HG03469 (cell line): ENCODE measurements around the gene GCN1.
"Not testable (repeated sequence)": the region's sequence is repeated elsewhere in the genome, so short reads cannot be mapped to it uniquely, and the experiment has no call there.

Experiments used
- ATAC-seq: cut with Tn5 transposase; IDR thresholded peaks from one replicate; pipeline ENCODE4 v1.9.1; 2021; ENCODE audit warnings: mild to moderate bottlenecking, moderate library complexity, moderate number of reproducible peaks; ENCODE audit not compliant: unreplicated experiment

The GCN1 gene

DNA sequence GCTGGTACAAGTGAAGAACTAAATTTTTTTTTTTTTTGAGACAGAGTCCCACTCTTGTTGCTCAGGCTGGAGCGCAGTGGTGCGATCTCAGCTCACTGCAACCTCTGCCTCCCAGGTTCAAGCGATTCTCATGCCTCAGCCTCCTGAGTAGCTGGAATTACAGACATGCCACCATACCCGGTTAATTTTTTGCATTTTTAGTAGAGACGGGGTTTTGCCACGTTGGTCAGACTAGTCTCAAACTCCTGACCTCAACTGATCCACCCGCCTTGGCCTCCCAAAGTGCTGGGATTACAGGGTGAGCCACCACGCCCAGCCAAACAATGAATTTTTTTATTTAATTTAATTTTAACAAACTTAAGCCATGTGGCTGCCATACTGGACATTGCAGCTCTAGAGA is 1.2 kb downstream of the GCN1 start:
- not testable (repeated sequence) for ATAC-seq

DNA sequence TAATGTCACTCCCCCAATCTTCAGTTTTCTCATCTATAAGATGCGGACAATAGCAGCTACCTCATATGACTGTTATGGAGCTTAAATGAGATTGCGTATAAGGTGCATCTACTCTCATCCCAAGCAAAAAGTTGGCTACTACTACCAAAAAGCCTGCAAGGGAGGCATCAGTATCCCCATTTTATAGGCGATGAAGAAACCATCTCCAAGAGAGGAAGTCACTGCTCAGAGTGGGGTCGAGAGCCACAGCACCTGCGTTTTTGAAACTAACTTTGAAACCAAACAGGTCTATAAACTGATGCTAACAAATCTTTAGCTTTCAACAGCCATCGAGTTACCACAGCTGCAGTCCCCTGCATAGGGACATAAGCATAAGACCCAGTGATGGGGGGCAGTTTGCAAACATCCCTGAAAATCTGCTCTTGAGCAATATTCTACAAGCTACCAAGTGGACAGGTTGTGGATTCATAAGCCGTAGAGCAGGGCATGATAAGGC is 3.5 kb downstream of the GCN1 start:
- no peak for ATAC-seq

GRCh38 chr12:120190386-120190785 is 4.1 kb downstream of the GCN1 start:
- no peak for ATAC-seq

DNA sequence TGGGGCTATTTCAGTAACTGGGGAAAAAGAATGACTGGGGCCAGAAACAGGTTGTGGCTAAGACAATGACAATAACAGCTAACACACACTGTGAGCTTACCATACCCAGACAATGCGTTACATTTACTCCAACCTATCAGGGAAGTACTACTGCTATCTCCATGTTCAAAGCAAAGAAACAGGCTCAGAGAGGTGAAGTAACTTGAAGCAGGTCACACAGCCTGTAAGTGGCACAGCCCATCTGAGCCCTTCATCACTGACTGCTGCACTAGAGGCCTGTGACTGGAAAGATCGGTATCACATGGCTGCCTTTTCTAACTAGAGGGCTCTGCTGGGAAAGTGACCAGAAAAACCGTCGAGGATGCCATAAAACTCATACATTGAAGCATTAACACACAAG is 7.9 kb downstream of the GCN1 start:
- no peak for ATAC-seq

DNA sequence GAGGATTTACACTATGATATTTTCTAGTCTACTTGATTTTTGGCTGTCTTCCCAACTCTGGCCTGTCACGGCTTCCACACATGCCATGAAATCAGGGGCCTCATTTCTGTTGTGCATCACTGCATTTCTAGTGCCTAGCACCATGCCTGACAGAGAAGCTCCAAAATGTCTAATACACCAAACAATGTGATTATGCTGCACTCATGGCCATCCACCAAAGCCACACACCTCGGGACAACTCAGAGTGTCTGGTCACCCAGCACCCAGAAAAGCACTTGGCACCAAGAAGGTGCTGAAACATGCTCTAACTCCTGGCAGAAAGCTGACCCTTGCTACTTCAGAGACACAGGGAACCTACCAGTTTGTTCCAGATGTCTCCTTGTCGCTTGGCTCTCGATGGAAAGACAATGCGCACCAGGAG is 11.3 kb downstream of the GCN1 start:
- ATAC-seq = no peak

GRCh38 chr12:120181991-120182631 is 12.4 kb downstream of the GCN1 start:
- no peak for ATAC-seq

DNA sequence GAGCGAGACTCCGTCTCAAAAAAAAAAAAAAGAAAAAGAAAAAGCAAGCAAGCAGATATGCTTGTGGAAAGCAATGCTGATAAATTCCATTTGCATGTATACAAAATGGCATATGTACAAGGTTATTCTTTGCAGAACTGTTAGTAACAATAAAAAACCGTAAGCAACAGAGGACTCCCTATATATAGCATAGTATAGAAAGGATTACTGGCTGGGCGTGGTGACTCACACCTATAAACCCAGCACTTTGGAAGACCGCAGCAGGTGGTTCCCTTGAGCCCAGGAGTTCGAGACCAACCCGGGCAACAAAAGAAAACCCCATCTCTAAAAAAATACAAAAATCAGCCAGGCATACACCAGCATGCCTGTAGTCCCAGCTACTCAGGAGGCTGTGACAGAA is 13.5 kb downstream of the GCN1 start:
- no peak for ATAC-seq

- no peak for ATAC-seq
Observed at GRCh38 chr12:120175537-120175936, 19.0 kb downstream of the GCN1 start.

DNA sequence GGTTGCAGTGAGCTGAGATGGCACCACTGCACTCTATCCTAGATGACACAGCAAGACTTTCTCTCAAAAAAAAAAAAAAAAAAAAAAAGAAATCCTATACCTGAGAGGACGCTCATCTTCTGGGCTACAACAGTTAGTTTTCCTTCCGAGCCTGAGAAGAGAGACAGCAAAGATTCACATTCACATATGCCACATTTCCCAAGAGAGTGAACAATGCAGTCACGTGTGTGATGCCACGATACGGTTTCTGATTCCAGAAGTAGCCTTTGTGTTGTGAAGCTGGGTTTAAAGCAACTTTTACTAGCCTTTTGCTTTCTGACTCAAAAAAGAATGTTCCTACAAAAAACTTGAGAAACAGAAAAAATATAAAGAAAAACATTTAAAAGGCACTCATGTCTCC is 19.5 kb downstream of the GCN1 start:
- no peak for ATAC-seq

- ATAC-seq = no peak
Observed at GRCh38 chr12:120172053-120172452, 22.5 kb downstream of the GCN1 start.

DNA sequence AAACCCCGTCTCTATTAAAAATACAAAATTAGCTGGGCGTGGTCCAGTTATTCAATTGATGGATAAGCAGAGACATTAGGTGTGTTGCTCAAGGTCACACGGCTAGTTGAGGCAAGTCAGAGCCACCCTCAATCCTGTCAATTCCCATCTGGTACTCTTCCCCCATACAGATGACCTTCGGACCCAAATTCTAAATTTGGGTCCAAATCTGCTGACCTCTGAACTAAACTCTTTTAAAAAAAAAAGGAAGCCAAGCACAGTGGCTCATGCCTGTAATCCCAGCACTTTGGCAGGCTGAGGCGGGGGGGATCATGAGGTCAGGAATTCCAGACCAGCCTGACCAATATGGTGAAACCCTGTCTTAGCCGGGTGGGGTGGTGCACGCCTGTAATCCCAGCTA is 23.9 kb downstream of the GCN1 start:
- ATAC-seq = no peak

DNA sequence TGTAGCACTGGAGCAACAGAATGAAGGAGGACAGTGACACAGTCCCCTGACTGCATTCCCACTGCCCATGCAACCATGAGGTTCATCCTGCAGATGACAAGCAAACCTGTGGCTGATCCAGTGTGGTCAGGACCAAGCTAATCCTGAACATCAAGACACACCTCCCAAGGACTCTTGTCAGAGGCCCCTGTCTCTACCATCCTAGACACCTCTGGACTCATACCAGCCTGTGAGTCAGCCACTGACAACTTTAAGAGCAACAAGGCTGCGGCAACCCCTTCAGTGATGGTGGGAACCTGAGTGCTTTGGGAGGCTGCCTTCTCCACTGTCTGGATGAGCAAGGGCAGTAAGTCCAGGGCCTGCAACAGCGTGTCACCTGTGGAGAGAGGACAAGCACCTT is 24.6 kb downstream of the GCN1 start:
- ATAC-seq = no peak

DNA sequence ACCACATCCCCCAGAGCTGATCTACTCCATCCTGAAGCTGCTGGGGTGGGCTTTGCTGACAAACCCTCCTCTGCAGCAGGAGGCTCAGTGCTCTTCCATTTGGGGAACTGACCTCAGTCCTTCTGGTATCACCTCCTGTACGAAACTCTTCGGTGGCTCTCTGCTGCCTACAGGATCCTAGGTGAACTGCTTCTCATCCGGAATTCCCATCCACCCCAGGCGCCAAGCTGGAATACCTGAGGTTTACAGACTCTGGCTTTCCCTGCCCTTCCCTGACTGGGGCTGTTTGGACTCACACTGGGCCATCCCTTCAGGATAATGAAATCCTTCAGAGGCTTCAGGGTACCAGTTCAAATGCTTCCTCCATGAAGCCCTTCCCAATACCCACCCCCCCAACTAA is 26.2 kb downstream of the GCN1 start:
- no peak for ATAC-seq

DNA sequence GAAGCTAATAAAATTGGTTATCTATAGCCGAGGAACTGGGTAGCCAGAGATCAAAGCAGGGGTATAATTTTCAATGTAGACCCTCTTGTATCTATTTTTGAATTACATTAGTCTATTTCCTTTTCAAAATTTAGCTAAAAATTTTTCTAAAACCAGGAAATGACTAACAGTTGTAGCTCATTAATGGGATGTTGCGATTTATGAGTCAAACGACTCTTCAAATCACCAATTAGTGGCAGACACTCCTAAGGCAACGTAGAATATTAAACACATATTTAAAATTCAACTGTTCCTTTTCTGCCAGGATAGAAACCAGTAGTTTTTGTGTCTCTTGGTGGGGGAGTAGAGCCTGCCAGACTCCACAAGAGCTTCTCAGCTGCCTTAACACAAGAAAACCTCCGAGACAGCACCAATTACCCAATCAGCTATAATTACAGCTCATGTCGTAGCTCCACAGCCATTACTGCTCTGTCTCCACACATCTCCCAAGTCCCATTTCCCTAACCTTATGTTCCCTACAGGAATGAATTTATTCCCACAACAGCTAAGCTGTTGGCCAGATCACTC is 26.9 kb downstream of the GCN1 start:
- ATAC-seq = no peak

DNA sequence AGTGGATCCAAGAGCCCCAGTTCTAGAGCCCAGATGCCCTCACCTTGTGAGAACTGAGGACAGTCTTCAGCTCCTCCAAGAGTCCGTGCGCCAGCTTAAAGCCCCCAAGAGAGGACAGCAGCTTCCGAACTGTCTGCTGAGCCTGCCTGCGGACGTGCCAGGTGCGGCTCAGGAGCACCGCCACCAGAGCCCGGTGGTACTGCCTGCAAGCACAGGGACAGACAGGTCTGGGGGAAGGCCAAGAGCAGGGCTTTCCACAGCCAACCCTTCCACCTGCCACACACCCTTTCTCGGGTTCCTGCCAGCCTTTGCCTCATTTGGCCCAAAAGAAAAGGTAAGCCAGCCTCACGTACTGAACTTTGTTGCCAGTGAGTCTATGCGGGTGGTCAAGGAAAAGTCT is 30.2 kb downstream of the GCN1 start:
- no peak for ATAC-seq

DNA sequence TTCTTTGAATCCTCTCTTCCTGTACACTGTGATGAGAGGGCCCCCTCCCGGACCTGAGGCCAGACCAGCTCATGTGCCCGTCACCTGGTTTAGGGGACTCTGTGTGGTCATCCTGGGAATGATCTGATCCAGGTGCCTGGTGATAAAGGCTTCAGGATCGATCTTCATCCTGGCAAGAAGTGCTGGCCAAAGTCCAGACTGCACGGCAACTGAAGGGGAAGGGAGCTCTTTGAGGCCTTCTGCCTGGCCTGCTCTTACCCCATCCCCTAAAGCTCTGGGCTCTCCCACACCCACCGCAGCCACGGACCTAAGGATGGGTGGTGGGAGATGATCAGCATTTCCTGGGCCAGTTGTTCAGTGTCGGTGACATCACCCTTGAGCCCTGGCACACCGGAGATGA is 31.8 kb downstream of the GCN1 start:
- no peak for ATAC-seq

- ATAC-seq = no peak
Observed at GRCh38 chr12:120161852-120162251, 32.7 kb downstream of the GCN1 start.

DNA sequence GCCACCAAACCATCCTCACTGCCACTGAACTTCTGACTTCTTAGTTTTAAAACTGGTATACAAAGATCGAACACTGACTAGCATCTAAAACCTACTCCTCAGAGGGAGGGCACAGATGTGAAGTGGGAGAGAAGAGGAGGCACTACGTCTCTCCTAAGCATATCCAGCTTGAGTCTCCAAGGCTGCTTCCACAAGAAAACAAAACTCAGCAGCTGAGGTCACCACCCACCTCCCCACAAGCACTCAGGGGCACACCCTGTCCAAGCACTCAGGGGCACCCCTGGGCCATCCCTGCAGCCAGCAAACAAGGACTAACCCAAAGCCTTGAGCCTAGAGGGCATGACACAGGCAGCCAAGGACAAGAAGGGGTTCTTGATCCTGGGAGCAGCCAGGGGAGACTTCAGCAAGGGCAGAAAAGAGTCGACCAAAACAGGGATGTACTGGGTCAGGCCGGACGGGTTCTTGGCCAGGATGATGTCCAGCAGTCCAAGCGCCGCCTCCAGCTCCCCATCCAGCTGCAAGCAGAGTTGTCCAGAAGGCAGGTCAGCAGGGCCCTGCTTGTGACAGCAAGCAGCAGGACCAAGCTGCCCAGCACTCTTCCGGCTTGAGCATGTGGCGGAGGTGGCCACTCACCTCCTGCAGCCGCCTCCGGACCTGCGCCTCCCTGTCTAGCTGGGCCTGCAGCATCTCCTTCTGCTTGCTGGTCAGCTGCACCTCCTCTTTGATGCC is 34.8 kb downstream of the GCN1 start:
- no peak for ATAC-seq

DNA sequence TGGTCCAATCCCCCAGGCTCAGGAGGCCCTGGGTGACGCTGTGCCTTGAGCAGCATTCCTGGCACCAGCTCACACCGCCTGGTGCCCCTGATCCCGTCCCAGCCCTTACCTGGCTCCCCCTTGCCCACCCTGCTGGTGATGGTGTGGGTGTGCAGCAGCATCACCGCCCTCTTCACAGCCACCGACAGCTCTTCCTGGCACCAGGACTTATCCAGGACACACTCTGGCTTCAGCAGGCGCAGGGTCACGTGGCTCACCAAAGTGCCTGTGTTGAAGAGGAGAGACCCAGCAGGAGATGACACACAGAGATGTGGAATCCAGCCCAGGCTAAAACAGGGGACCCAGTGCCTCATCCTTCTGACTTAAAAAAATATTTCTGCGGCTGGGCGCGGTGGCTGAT is 36.2 kb downstream of the GCN1 start:
- ATAC-seq = no peak

GRCh38 chr12:120157678-120158077 is 36.8 kb downstream of the GCN1 start:
- no peak for ATAC-seq

DNA sequence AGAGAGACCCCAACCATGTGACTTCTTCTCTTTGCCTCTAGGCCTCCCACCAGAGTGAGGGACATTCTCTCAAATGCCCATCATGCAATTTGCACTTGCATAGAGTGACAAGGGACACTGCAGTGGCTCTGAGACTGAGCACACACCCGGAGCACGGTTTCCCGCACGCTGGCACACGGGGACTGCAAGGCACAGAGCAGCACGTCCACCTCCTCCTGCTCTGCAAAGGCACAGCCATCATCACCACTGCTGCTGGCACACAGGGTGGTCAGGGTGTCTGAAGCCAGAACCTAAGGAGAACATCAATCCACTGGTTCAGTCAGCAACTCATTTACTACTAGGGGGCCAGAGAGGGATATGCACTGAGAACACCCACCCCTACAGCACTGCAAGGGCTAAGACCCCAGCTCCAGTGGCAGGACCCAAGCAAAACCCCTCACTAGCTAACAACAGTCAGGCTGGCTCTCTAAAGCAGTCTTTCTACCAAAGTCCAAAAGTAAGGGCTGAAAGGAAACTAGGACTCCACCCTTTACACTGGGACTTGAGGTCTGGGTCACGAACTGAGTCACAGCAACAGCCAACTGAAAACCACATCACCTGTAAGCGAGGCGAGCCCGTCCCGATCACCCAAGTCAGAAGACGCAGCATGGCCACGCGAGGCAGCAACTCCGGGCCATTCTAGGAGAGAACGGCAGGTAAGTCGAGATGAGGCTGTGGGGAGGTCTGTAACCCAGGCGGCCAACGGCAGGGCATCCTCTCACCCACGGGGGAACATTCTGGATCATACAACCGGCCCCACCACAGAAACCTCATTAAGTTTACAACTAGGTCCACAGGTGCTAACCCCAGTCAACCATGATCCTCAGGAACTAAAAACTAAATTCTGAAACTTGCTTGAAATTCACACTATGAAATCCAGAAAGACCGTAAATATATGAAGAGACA is 37.9 kb downstream of the GCN1 start:
- no peak for ATAC-seq
